ENCODE measurements around the gene CACNA2D2.

Gene CACNA2D2

DNA sequence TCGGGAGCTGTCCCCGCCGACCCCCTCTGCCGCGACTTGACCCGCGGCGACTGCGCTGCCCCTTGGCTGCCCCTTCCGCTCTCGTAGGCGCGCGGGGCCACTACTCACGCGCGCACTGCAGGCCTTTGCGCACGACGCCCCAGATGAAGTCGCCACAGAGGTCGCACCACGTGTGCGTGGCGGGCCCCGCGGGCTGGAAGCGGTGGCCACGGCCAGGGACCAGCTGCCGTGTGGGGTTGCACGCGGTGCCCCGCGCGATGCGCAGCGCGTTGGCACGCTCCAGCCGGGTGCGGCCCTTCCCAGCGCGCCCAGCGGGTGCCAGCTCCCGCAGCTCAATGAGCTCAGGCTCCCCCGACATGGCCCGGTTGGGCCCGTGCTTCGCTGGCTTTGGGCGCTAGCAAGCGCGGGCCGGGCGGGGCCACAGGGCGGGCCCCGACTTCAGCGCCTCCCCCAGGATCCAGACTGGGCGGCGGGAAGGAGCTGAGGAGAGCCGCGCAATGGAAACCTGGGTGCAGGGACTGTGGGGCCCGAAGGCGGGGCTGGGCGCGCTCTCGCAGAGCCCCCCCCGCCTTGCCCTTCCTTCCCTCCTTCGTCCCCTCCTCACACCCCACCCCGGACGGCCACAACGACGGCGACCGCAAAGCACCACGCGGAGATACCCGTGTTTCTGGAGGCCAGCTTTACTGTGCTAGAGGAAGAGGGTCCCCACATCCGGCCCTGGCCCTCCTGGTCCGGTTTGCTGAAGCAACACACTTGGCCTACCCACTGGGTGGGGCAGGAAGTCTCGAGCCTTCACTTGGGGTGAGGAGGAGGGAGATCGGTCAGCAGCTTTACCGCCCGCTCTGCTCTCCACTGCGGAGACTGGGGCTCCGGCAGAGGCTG, 162.7 kb downstream of the CACNA2D2 start, which contains the start of gene RASSF1:
RASSF1 (minus strand) TSS at position 389 of the 882 bp plus-strand sequence; CDS start at position 358, 31 bp downstream.
- DNase-seq = no peak

DNA sequence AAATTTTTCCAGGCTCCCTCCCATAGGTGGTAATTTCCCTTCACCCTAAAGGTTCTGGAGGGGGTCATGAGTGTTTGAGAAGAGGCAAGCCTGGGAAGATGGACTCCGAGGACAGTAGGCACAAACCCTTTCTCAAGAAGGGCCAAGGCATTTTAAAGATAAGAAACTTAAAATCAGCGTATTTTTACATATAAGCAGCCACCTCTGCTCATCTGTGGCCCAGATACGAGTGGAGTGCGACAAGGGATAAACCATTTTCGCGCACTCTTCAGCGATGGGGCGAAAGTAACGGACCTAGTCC, 163.3 kb downstream of the CACNA2D2 start:
- DNase-seq = no peak

- no peak for DNase-seq
Measured at GRCh38 chr3:50339485-50340146, 163.8 kb downstream of the CACNA2D2 start.

- DNase-seq = no peak
Measured at GRCh38 chr3:50338965-50339364, 164.5 kb downstream of the CACNA2D2 start.

- peak; percentile 95 for DNase-seq
Measured at GRCh38 chr3:50337175-50337861, 166.1 kb downstream of the CACNA2D2 start.

DNA sequence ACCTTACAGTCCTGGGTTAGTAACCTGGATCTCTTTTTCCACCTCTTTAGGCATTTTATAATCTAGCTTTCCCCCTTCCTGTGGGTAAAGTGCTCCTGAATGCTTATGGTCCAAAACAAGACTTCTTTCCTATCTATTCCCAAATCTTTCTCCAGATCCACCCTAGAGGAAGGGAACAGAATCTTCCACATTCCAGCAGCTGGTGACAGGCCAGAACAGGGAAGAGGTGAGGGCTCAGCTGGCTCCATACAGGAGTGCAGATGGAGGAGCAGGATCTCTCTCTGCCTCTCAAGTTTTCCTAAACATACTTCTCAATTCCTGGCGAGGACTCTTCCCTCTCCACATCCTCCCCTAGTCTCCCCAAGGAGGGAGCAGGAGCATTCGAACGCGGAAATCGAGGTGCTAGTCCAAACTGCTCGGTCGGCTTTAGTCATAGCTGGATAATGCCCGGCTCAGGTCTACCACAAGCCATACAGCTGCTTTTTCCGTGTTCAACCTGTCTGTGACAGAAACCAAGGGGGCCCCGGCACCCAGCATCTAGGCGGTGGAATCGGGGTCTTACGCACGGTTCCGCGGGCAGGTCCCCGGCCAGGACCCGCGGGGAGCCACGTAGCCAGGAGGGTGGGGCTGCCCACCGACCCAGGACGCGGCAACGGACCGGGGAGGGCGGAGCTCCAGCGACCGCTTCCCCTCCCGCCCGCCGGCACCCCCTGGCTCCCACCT, 166.8 kb downstream of the CACNA2D2 start:
- peak; percentile 48 for DNase-seq

DNA sequence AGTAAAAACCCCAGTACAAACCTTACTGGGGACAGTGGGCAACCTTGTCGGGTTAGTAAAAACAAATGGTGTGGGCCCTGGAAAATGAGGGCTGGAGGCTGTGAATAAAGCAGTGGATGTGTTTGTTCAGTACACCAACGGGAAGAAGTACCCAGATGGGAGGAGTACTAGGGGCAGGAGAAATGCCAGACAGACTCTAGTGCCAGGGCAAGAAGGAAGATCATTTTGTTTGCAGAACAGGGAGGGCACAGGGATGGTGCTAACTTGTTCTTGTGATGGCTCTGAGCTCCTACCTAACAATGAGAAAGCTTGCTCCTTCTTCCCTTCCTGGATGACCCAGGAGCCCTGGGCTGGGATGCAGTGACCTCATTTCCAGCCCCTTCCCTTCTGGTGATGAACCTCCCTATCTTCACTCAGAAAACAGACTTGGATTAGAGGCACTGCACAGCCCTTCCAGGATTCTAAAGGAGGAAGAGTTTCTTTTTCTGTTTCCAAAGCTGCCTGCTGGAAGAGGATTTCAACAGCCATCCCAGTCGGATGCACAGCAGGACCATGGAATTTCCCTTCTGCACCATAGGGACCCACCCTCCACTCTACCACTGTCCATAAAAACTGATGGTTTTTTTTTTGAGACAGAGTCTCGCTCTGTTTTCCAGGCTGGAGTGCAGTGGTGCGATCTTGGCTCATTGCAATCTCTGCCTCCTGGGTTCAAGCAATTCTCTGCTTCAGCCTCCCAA, 168.9 kb downstream of the CACNA2D2 start:
- DNase-seq = no peak

DNA sequence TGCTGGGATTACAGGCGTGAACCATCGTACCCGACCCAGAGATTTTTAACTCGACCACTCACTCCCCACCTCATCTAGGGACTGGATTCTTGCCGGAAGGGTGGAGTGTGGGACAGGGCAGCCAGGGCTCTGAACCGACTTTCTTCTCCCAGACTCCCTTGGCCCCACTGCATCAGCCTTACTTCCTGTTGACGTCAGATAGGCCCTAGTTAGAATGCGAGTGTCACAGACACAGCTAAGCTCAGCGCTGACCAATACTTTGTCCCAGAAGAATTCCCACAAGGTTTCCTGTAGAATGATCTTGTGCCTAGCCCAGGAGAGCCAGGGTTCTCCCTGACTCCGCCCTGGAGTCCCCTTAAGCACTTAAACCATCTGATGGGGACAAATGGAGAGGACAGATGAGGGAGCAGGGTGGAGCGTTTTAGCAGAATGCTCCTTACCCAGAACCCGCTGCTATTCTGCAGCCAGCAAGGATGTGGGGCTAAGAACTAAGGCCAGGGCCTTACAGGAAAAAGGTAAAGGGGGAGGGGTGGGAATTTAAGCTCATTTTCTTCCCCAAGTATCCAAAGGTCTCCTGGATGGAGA, 169.6 kb downstream of the CACNA2D2 start:
- DNase-seq = no peak

- DNase-seq = no peak
Measured at GRCh38 chr3:50331364-50331907, 172.0 kb downstream of the CACNA2D2 start.

DNA sequence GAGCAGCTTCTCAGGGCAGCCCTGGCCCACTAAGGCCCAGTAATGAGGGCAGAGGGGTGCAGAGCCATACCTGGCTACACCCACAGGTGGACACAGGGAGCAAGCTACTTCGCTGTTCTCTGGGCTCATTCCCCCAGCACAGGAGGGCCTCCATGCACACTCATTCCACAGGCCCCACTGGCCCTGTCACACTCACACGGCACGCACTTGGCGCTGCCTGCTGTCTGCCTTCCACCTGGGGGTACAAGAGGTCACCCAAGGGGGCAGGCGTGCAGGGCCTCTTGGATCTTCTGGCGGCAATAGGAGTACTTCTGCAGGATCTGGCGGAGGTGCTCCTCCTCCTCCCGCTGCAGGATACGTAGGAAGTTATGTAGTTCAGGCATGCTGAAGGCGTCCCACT, 173.1 kb downstream of the CACNA2D2 start:
- no peak for DNase-seq

DNA sequence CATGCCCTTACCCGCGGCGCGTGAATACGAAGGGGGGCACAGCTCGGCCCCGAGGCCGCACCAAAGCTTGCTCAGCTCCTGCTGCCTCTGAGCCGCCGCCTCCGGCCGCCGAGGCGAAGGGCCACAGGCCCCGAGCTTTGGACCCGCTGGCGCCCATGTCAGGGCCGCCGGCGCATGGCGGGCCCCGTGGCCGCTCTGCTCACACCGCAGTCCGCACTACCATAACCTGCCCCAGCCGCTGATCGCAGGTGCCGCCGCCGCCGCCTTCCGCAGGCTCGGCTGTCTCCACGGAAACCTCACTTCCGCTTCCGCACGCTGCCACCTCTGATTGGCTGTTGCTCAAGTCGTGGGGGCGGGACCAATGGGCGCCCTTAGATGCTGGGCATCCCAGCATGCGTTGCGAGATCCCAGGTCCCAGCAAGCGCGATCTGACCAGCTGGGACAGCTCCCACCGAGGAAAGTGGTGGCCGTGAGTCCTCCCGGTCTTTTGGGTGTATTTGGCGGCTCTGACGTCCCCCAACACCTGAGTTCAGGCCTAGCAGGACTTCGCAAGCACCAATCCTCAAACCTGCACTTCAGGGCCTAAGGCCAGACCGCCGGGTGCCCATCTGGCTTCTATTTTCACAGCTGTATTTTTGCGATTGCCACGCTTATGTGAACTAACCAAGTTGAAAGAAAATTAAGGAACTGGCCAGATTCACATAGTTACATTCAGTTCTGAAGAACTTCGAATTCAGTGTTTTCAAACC, 175.3 kb downstream of the CACNA2D2 start, which contains the start of gene TUSC2:
TUSC2 (minus strand) TSS at position 281 of the 749 bp plus-strand sequence; CDS start at position 157, 124 bp downstream.
- DNase-seq = peak; percentile 98

GRCh38 chr3:50327129-50327528, 176.3 kb downstream of the CACNA2D2 start:
- DNase-seq = no peak

GRCh38 chr3:50326182-50326541, 177.3 kb downstream of the CACNA2D2 start:
- DNase-seq = no peak

- DNase-seq = no peak
Measured at GRCh38 chr3:50325497-50326181, 177.8 kb downstream of the CACNA2D2 start.

DNA sequence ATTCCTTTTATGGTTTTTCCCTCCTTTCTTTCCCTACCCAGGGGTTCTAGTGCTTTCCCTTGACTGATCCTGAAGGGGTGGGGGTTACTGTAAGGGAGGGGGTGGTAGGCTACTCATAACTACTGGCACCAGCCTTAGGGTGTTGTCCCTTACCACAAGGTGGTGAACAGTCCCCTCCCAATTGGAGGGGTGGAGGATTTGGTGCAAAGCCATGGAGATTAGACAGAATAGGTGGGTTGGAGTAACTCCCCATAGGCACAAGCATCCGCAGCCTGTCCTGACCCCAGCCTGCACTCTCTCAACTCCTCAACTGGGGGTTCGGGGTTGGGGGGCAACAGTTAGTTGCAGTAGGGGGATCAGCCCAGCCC, 178.3 kb downstream of the CACNA2D2 start:
- no peak for DNase-seq

DNA sequence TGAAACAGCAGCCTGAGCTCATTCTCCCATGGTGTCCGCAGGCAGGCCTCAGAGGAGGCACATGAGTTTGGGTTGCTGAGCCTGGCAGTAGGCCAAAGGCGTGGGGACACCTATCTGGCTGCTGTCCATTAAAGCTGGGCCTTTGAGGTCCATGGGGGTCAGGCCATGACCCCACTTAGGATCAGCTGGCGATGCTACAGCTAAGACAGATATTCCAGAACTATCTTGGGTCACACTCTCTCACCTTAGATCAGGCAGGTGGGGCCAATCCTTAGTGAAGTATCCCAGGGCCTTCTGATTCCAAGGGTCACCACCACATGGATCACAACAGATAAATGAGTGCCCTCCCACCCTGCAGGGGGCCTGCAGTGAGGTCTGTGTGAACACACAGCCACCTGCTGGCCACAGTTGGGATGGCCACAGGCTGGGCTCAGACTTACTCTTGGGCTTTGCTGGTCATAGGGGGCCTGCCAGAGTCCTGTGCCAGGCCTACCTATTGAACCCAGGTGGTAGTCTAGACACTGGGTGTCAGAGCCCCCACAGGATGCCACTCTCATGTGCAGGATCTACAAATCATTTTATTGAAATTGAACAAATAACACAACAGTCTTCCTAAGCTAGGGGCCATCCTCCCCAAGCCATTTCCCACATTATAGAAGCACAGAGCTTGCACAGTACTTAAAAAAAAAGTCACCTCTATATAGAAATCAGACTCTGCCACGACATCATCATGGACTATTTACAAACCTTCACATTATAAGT, 178.9 kb downstream of the CACNA2D2 start:
- DNase-seq = peak; percentile 58

- no peak for DNase-seq
Measured at GRCh38 chr3:50323614-50324199, 179.7 kb downstream of the CACNA2D2 start.

- DNase-seq = no peak
Measured at GRCh38 chr3:50323092-50323600, 180.3 kb downstream of the CACNA2D2 start.
